Measurements from ENCODE around the gene CDO1.

The CDO1 gene

GRCh38 chr5:115778417-115778816 is 38.0 kb downstream of the CDO1 start:
- no peak for TF ChIP-seq CTCF (IDR thresholded peaks at IDR 0.05; ENCODE audit: control extremely low read depth, extremely low read depth, low read depth, missing control alignments)
- CTCF ChIA-PET, result interaction anchor here (1.3 to 3.2 kb wide), 3 partner anchors 8 to 23 kb away, joined by 4 to 15 read pairs (median 4); no protein-coding TSS in a partner anchor
- POLR2A ChIA-PET, result no interaction called here

GRCh38 chr5:115776989-115777388 is 39.5 kb downstream of the CDO1 start:
- no peak for DNase-seq (ENCODE audit: extremely low spot score)
- TF ChIP-seq CTCF (IDR thresholded peaks at IDR 0.05; ENCODE audit: control extremely low read depth, extremely low read depth, low read depth, missing control alignments), result no peak
- ChIA-PET POLR2A (no interaction called here), CTCF (interaction anchor here (1.6 kb wide), 1 partner anchor 24 kb away, joined by 4 read pairs; no protein-coding TSS in a partner anchor)

More at GRCh38 chr5:115778417-115778816, 38.0 kb downstream of the CDO1 start:
- no peak for DNase-seq (ENCODE audit: extremely low spot score)

- ChIA-PET CTCF (interaction anchor here (1.8 kb wide), 1 partner anchor 10 kb away, joined by 5 read pairs; no protein-coding TSS in a partner anchor), POLR2A (no interaction called here)
- no peak for DNase-seq (ENCODE audit: extremely low spot score)
- TF ChIP-seq CTCF (IDR thresholded peaks at IDR 0.05; ENCODE audit: control extremely low read depth, extremely low read depth, low read depth, missing control alignments), result no peak
Measured at GRCh38 chr5:115775999-115776398, 40.5 kb downstream of the CDO1 start.

- ChIA-PET CTCF (interaction anchor here (1.8 kb wide), 1 partner anchor 12 kb away, joined by 5 read pairs; no protein-coding TSS in a partner anchor), POLR2A (no interaction called here)
Measured at GRCh38 chr5:115774684-115775083, 41.8 kb downstream of the CDO1 start.

GRCh38 chr5:115772731-115773475 is 43.6 kb downstream of the CDO1 start:
- POLR2A ChIA-PET, result no interaction called here
- CTCF ChIA-PET, result interaction anchor here (1.1 to 1.9 kb wide), 4 partner anchors 8 to 19 kb away, joined by 3 to 8 read pairs (median 4); no protein-coding TSS in a partner anchor
- no peak for DNase-seq (ENCODE audit: extremely low spot score)
- TF ChIP-seq CTCF (IDR thresholded peaks at IDR 0.05; ENCODE audit: control extremely low read depth, extremely low read depth, low read depth, missing control alignments), result no peak

More at GRCh38 chr5:115774684-115775083, 41.8 kb downstream of the CDO1 start:
- TF ChIP-seq CTCF (IDR thresholded peaks at IDR 0.05; ENCODE audit: control extremely low read depth, extremely low read depth, low read depth, missing control alignments), result no peak
- no peak for DNase-seq (ENCODE audit: extremely low spot score)

GRCh38 chr5:115770466-115770865 is 46.0 kb downstream of the CDO1 start:
- no peak for DNase-seq (ENCODE audit: extremely low spot score)

More at GRCh38 chr5:115770466-115770865, 46.0 kb downstream of the CDO1 start:
- ChIA-PET POLR2A (no interaction called here), CTCF (interaction anchor here (1.3 to 3.2 kb wide), 2 partner anchors 9 to 19 kb away, joined by 3 to 15 read pairs; no protein-coding TSS in a partner anchor)
- TF ChIP-seq CTCF (IDR thresholded peaks at IDR 0.05; ENCODE audit: control extremely low read depth, extremely low read depth, low read depth, missing control alignments), result no peak
